HEK293 (cell line): ENCODE results near the gene PGAP6.

Source experiments
- CTCF ChIA-PET: fragments of 350-600 bp; formaldehyde crosslinking; extraction: SDS; loops from one replicate; lab custom pipeline; 2021; ENCODE audit warnings: antibody characterized with exemption; lab: Yijun Ruan, JAX
- POLR2A ChIA-PET: fragments of 300-600 bp; formaldehyde crosslinking; extraction: SDS; loops from one replicate; lab custom pipeline; 2020; ENCODE audit warnings: antibody characterized with exemption, inconsistent platforms; lab: Yijun Ruan, JAX
- H3K27ac ChIP-seq: fragments of 200-500 bp; sonication (Bioruptor generic); 2 replicates; pipeline ENCODE4 v1.5.1; 2014; ENCODE audit warnings: low read depth, low read length, control low read depth, inconsistent platforms; ENCODE audit errors: extremely low read depth
- H3K36me3 ChIP-seq, 2 experiments: fragments of 200-500 bp in 1 of 2; sonication (Bioruptor generic) in 1 of 2; 1 replicate in 1 of 2; 2 replicates in 1 of 2; pipeline ENCODE4 v1.5.1; 2014 to 2017; ENCODE audit warnings: inconsistent platforms in 2 of 2, low read length in 2 of 2; ENCODE audit not compliant: control insufficient read depth in 2 of 2, insufficient read depth in 1 of 2
- H3K4me1 ChIP-seq: fragments of 200-500 bp; sonication (Bioruptor generic); 2 replicates; pipeline ENCODE4 v1.5.1; 2014; ENCODE audit warnings: mild to moderate bottlenecking, low read length, inconsistent platforms; ENCODE audit not compliant: control insufficient read depth, insufficient read depth
- H3K4me3 ChIP-seq: 2 replicates; pipeline ENCODE4 v1.5.1; 2011; ENCODE audit warnings: low read depth, mild to moderate bottlenecking, control low read depth, low read length, moderate library complexity
- H3K9me3 ChIP-seq: fragments of 200-500 bp; sonication (Bioruptor generic); 2 replicates; pipeline ENCODE4 v1.5.1; 2014; ENCODE audit warnings: low read depth, low read length, inconsistent platforms; ENCODE audit not compliant: control insufficient read depth, insufficient read depth
- SP2 ChIP-seq: fragments of 450-650 bp; formaldehyde crosslinking; IDR thresholded peaks from 2 replicates; pipeline ENCODE4 v1.5.1; 2016; ENCODE audit warnings: missing biosample characterization, missing genetic modification characterization
- ZEB2 ChIP-seq: fragments of 450-650 bp; formaldehyde crosslinking; IDR thresholded peaks from 2 replicates; pipeline ENCODE4 v1.5.1; 2016; ENCODE audit warnings: missing biosample characterization, missing genetic modification characterization
- ZFHX2 ChIP-seq: fragments of 450-650 bp; formaldehyde crosslinking; conservative IDR thresholded peaks from 2 replicates; pipeline ENCODE4 v1.5.1; 2016; ENCODE audit warnings: missing biosample characterization, missing genetic modification characterization
- ZFP37 ChIP-seq: fragments of 450-650 bp; formaldehyde crosslinking; IDR thresholded peaks from 2 replicates; pipeline ENCODE4 v1.5.1; 2016; ENCODE audit warnings: missing biosample characterization, missing genetic modification characterization
- ZFP69B ChIP-seq: fragments of 450-650 bp; formaldehyde crosslinking; IDR thresholded peaks from 2 replicates; pipeline ENCODE4 v1.5.1; 2016; ENCODE audit warnings: missing biosample characterization, missing genetic modification characterization
- ZNF148 ChIP-seq: fragments of 450-650 bp; formaldehyde crosslinking; IDR thresholded peaks from 2 replicates; pipeline ENCODE4 v1.5.0; 2017; ENCODE audit warnings: missing biosample characterization, missing genetic modification characterization, borderline replicate concordance
- ZNF2 ChIP-seq: fragments of 450-650 bp; formaldehyde crosslinking; IDR thresholded peaks from 2 replicates; pipeline ENCODE4 v1.5.1; 2016; ENCODE audit warnings: missing biosample characterization, missing genetic modification characterization
- ZNF311 ChIP-seq: fragments of 450-650 bp; formaldehyde crosslinking; IDR thresholded peaks from 2 replicates; pipeline ENCODE4 v1.5.1; 2017; ENCODE audit warnings: missing biosample characterization, missing genetic modification characterization, borderline replicate concordance
- ZNF341 ChIP-seq: fragments of 450-650 bp; formaldehyde crosslinking; IDR thresholded peaks from 2 replicates; pipeline ENCODE4; 2016; ENCODE audit warnings: low read depth, missing biosample characterization, missing genetic modification characterization
- ZNF366 ChIP-seq: fragments of 450-650 bp; formaldehyde crosslinking; conservative IDR thresholded peaks from 2 replicates; pipeline ENCODE4 v1.5.1; 2016; ENCODE audit warnings: missing biosample characterization, missing genetic modification characterization
- ZNF555 ChIP-seq: fragments of 450-650 bp; formaldehyde crosslinking; conservative IDR thresholded peaks from 2 replicates; pipeline ENCODE4 v1.5.1; 2017; ENCODE audit warnings: missing biosample characterization, mild to moderate bottlenecking, missing genetic modification characterization, inconsistent platforms
- ZNF600 ChIP-seq: fragments of 450-650 bp; formaldehyde crosslinking; IDR thresholded peaks from 2 replicates; pipeline ENCODE4 v1.5.1; 2016; ENCODE audit warnings: missing biosample characterization, missing genetic modification characterization
- ZNF623 ChIP-seq: fragments of 450-650 bp; formaldehyde crosslinking; IDR thresholded peaks from 2 replicates; pipeline ENCODE4 v1.5.1; 2016; ENCODE audit warnings: missing biosample characterization, missing genetic modification characterization
- ZNF629 ChIP-seq: fragments of 450-650 bp; formaldehyde crosslinking; IDR thresholded peaks from 2 replicates; pipeline ENCODE4 v1.5.1; 2017; ENCODE audit warnings: missing biosample characterization, missing genetic modification characterization
- ZNF660 ChIP-seq: fragments of 450-650 bp; IDR thresholded peaks from 2 replicates; pipeline ENCODE4 v1.5.1; 2018; ENCODE audit warnings: missing biosample characterization, mild to moderate bottlenecking, missing genetic modification characterization
- ZNF692 ChIP-seq: fragments of 450-650 bp; formaldehyde crosslinking; IDR thresholded peaks from 2 replicates; pipeline ENCODE4 v1.5.1; 2016; ENCODE audit warnings: missing biosample characterization, missing genetic modification characterization
- ZSCAN30 ChIP-seq: fragments of 450-650 bp; IDR thresholded peaks from 2 replicates; pipeline ENCODE4 v1.5.1; 2018; ENCODE audit warnings: missing biosample characterization, mild to moderate bottlenecking, missing genetic modification characterization, moderate library complexity
- TF ChIP-seq, protein P1 (sequence below): fragments of 450-650 bp; formaldehyde crosslinking; IDR thresholded peaks from 2 replicates; pipeline ENCODE4 v1.5.1; 2016; ENCODE audit warnings: missing biosample characterization, missing genetic modification characterization
- TF ChIP-seq, protein P2 (sequence below): fragments of 450-650 bp; formaldehyde crosslinking; IDR thresholded peaks from 2 replicates; pipeline ENCODE4 v1.5.1; 2016; ENCODE audit warnings: missing biosample characterization, missing genetic modification characterization

Gene PGAP6

GRCh38 chr16:425082-425718 lies 43.4 kb upstream of the PGAP6 start, which contains the start of gene RAB11FIP3 (continued):
- no peak for TF ChIP-seq ZNF311 (tag by site-specific recombination)
- peak; percentile 62; the same call in 1 of the 2 replicates for TF ChIP-seq ZFP37 (tag by site-specific recombination)
- TF ChIP-seq ZNF341 (tag by site-specific recombination), result peak; percentile 71; the same call in 1 of the 2 replicates
- TF ChIP-seq, all 188 proteins: peak for 55

- TF ChIP-seq, protein P1, sequence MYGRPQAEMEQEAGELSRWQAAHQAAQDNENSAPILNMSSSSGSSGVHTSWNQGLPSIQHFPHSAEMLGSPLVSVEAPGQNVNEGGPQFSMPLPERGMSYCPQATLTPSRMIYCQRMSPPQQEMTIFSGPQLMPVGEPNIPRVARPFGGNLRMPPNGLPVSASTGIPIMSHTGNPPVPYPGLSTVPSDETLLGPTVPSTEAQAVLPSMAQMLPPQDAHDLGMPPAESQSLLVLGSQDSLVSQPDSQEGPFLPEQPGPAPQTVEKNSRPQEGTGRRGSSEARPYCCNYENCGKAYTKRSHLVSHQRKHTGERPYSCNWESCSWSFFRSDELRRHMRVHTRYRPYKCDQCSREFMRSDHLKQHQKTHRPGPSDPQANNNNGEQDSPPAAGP (tag by site-specific recombination), result 0 out of 2 replicates have a peak, but pooled peaks have one; percentile 3
- TF ChIP-seq ZNF629 (tag by site-specific recombination) (0 out of 2 replicates have a peak, but pooled peaks have one; percentile 2), SP2 (no peak)
- CTCF ChIA-PET, result interaction anchor here (0.7 to 1.7 kb wide), 3 partner anchors 21 to 70 kb away, joined by 3 to 6 read pairs (median 6); no protein-coding TSS in a partner anchor
- peaks cover 4 to 12% of the 10 kb centered on the region in 2 experiments; a peak in 2 of 3 replicates for H3K36me3 ChIP-seq
- H3K9me3 ChIP-seq, result no peaks in the 10 kb centered on the region
- H3K4me1 ChIP-seq, result peaks cover 9% of the 10 kb centered on the region; the same call in 1 of the 2 replicates
- H3K27ac ChIP-seq, result peak overlapping the region; percentile 78; the same call in 1 of the 2 replicates
- POLR2A ChIA-PET, result interaction anchor here (0.9 to 3.0 kb wide), 3 partner anchors 23 to 99 kb away, joined by 3 to 14 read pairs (median 3); partner anchors contain the start of gene DECR2
- H3K4me3 ChIP-seq, result peak overlapping the region; percentile 74
Observed at GRCh38 chr16:424623-425081, 42.9 kb upstream of the PGAP6 start.

GRCh38 chr16:424033-424622 lies 42.4 kb upstream of the PGAP6 start:
- CTCF ChIA-PET, result interaction anchor here (0.6 to 1.7 kb wide), 3 partner anchors 21 to 296 kb away, joined by 3 to 6 read pairs (median 4); no protein-coding TSS in a partner anchor
- H3K27ac ChIP-seq, result no peak overlapping the region
- H3K4me3 ChIP-seq, result no peak overlapping the region
- H3K4me1 ChIP-seq, result peaks cover 9% of the 10 kb centered on the region; the same call in 1 of the 2 replicates
- peaks cover 0 to 11% of the 10 kb centered on the region in 2 experiments; a peak in 1 of 3 replicates for H3K36me3 ChIP-seq
- POLR2A ChIA-PET, result interaction anchor here (0.9 kb wide), 1 partner anchor 23 kb away, joined by 3 read pairs; the partner anchor contains the start of gene DECR2
- H3K9me3 ChIP-seq, result no peaks in the 10 kb centered on the region
- peak; percentile 39; the same call in 1 of the 2 replicates for TF ChIP-seq ZNF341 (tag by site-specific recombination)
- 0 out of 2 replicates have a peak, but pooled peaks have one; percentile 44 for TF ChIP-seq ZNF2 (tag by site-specific recombination)
- TF ChIP-seq, protein P2, sequence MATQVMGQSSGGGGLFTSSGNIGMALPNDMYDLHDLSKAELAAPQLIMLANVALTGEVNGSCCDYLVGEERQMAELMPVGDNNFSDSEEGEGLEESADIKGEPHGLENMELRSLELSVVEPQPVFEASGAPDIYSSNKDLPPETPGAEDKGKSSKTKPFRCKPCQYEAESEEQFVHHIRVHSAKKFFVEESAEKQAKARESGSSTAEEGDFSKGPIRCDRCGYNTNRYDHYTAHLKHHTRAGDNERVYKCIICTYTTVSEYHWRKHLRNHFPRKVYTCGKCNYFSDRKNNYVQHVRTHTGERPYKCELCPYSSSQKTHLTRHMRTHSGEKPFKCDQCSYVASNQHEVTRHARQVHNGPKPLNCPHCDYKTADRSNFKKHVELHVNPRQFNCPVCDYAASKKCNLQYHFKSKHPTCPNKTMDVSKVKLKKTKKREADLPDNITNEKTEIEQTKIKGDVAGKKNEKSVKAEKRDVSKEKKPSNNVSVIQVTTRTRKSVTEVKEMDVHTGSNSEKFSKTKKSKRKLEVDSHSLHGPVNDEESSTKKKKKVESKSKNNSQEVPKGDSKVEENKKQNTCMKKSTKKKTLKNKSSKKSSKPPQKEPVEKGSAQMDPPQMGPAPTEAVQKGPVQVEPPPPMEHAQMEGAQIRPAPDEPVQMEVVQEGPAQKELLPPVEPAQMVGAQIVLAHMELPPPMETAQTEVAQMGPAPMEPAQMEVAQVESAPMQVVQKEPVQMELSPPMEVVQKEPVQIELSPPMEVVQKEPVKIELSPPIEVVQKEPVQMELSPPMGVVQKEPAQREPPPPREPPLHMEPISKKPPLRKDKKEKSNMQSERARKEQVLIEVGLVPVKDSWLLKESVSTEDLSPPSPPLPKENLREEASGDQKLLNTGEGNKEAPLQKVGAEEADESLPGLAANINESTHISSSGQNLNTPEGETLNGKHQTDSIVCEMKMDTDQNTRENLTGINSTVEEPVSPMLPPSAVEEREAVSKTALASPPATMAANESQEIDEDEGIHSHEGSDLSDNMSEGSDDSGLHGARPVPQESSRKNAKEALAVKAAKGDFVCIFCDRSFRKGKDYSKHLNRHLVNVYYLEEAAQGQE (tag by site-specific recombination), result no peak
- 0 out of 2 replicates have a peak, but pooled peaks have one; percentile 9 for TF ChIP-seq ZFP69B (tag by site-specific recombination)
- TF ChIP-seq ZFHX2, result peak; percentile 49
- TF ChIP-seq ZNF629 (tag by site-specific recombination), result 0 out of 2 replicates have a peak, but pooled peaks have one; percentile 14
- peak; percentile 94 for TF ChIP-seq ZNF660 (tag by site-specific recombination)
- TF ChIP-seq ZNF366 (tag by site-specific recombination), result 0 out of 2 replicates have a peak, but pooled peaks have one; percentile 39
- TF ChIP-seq ZSCAN30 (tag by site-specific recombination), result no peak
- no peak for TF ChIP-seq ZNF623
- TF ChIP-seq ZNF692 (tag by site-specific recombination), result 0 out of 2 replicates have a peak, but pooled peaks have one; percentile 28
- TF ChIP-seq ZEB2 (tag by site-specific recombination), result peak; percentile 77; the same call in 1 of the 2 replicates
- TF ChIP-seq, protein P1 (tag by site-specific recombination), result peak; percentile 31; the same call in 1 of the 2 replicates
- no peak for TF ChIP-seq ZNF148 (tag by site-specific recombination)
- peak; percentile 93 for TF ChIP-seq ZNF600
- no peak for TF ChIP-seq ZNF555 (tag by site-specific recombination)
